Heart right ventricle (tissue), 16 donors: Measurements from ENCODE around the gene TMPRSS13. TPM values are rescaled to one million over a fixed set of nuclear protein-coding genes. Genes with fewer than 3 reads are reported as not detected.
"Not testable (repeated sequence)": the region's sequence is repeated elsewhere in the genome, so short reads cannot be mapped to it uniquely, and the experiment has no call there.

Experiments
- ATAC-seq, 8 donors: fragments of 200-7000 bp; cut with Tn5 transposase; one replicate each; pipeline ENCODE4 v1.9.1; 2020; ENCODE audit warnings: mild to moderate bottlenecking in 8 of 8, moderate library complexity in 8 of 8, moderate number of reproducible peaks in 1 of 8
- DNase-seq, 2 donors: peaks; one replicate each; pipeline ENCODE4 v3.0.0-alpha.2; 2020
- H3K27ac ChIP-seq, 10 donors: fragments of 200-600 bp; sonication (generic) in 2 of 10; one replicate each; pipeline versions ENCODE4 v1.5.0 to v1.8.0; 2020 to 2022; ENCODE audit warnings: mild to moderate bottlenecking in 3 of 10
- H3K27me3 ChIP-seq, 7 donors: fragments of 200-600 bp; one replicate each; pipeline ENCODE4 v1.8.0; 2021 to 2022; ENCODE audit warnings: mild to moderate bottlenecking in 2 of 7
- H3K36me3 ChIP-seq, 9 donors: fragments of 200-600 bp; sonication (generic) in 1 of 9; one replicate each; pipeline versions ENCODE4 v1.5.0 to v1.8.0; 2020 to 2022; ENCODE audit warnings: mild to moderate bottlenecking in 2 of 9
- H3K4me1 ChIP-seq, 9 donors: fragments of 200-600 bp; sonication (generic) in 1 of 9; one replicate each; pipeline versions ENCODE4 v1.5.0 to v1.8.0; 2020 to 2022; ENCODE audit warnings: mild to moderate bottlenecking in 4 of 9
- H3K4me3 ChIP-seq, 10 donors: fragments of 200-600 bp; sonication (generic) in 2 of 10; one replicate each; pipeline versions ENCODE4 v1.5.0 to v1.8.0; 2020 to 2022; ENCODE audit warnings: mild to moderate bottlenecking in 7 of 10, moderate library complexity in 2 of 10
- H3K9me3 ChIP-seq, 11 donors: fragments of 200-600 bp in 10 of 11; sonication (generic) in 2 of 11; one replicate each; pipeline versions ENCODE4 v1.5.0 to v1.8.0; 2013 to 2022; ENCODE audit warnings: mild to moderate bottlenecking in 2 of 11, control low read depth in 1 of 11, moderate library complexity in 1 of 11
- WGBS, 2 donors: extraction: QIAGEN DNeasy Blood & Tissue Kit; methylation state at CpG; one replicate each; pipeline ENCODE4 v1.1.7; 2013; ENCODE audit warnings: inconsistent platforms in 1 of 2; 5-methylcytosine and 5-hydroxymethylcytosine counted together
- intact Hi-C, 10 donors: fragments of 100-400 bp; cut with DNase I; formaldehyde crosslinking; loops; one replicate each; pipeline versions ENCODE4 v1.11.1 to v1.14.2; 2022
- long read RNA-seq, 3 donors: library from polyadenylated mRNA; unstranded; transcript quantifications; one replicate each; pipeline ENCODE4 v2.0.0, GENCODE V29; 2020 to 2021
- polyA plus RNA-seq, 2 donors: library from polyadenylated mRNA; stranded (reverse); fragments of 200-250 nt; gene quantifications; one replicate each; pipeline ENCODE4 v1.2.3, GENCODE V29; 2013
- total RNA-seq, 10 donors: library from RNA; stranded (reverse); fragmentation: NEBNext Ultra II Directional in 3 of 10; extraction: Animal tissue kit (Norgen Biotek cat#: 25700) in 3 of 10; gene quantifications; one replicate each; pipeline versions ENCODE4 v1.2.1 to v1.2.4, GENCODE V29; 2021 to 2023
- TF ChIP-seq, protein P1 (sequence below), 9 donors: fragments of 200-600 bp; sonication (generic) in 2 of 9; IDR thresholded peaks; one replicate each; pipeline versions ENCODE4 v1.5.0 to v1.8.0; 2021 to 2022; ENCODE audit warnings: antibody characterized with exemption in 9 of 9, mild to moderate bottlenecking in 5 of 9, moderate library complexity in 1 of 9
- donor health status: Arrhythmogenic right ventricular cardiomyopathy.
- donor health status: ischemic (EF 13 %, LVEDD 7.1; RV severe dilation, severe dysfunction).
- donor health status: healthy with polysubstance abuse.
- donor health status: DM: no; HTN: yes; CAD: no.
- donor health status: DM: no; HTN: no; CAD: no.
- donor health status: ischemic (EF 25% LVEDD 6.9; RV normal size, moderate dysfunction).
- donor health status: ischemic (EF 25% LVEDD 5.7; RV mildly dilated, moderate dysfunction).
- donor health status: healthy.
- donor health status: DM: yes; HTN: yes; CAD: no.
- donor health status: Ischemic cardiomyopathy.
- donor health status: ischemic (EF 35%, LVEDD 5.7; RV mildly dilated, moderate dysfunction).
- donor health status: nonischemic (EF 11% LVEDD 7.7; RV severe dilation, severe dysfunction).
- donor health status: DM: yes; HTN: yes; CAD: no.
- donor health status: PGD.
- donor health status: ischemic (EF 29% LVEDD 5.4; RV normal size, mild dysfunction).
- donor health status: nonischemic (EF 23%, LVEDD 6.1; RV moderate dilation, normal function).

The TMPRSS13 gene
- total RNA-seq (under 1 TPM in 3 of 10 donors, not detected in 7; 0.07 to 0.32 (median 0.18) TPM), polyA plus RNA-seq (under 1 TPM; 0.03 to 0.22 TPM)
- long read RNA-seq, donor 1: 0 reads
- long read RNA-seq, donor 2: 0 reads
- long read RNA-seq, donor 3: 0 reads

DNA sequence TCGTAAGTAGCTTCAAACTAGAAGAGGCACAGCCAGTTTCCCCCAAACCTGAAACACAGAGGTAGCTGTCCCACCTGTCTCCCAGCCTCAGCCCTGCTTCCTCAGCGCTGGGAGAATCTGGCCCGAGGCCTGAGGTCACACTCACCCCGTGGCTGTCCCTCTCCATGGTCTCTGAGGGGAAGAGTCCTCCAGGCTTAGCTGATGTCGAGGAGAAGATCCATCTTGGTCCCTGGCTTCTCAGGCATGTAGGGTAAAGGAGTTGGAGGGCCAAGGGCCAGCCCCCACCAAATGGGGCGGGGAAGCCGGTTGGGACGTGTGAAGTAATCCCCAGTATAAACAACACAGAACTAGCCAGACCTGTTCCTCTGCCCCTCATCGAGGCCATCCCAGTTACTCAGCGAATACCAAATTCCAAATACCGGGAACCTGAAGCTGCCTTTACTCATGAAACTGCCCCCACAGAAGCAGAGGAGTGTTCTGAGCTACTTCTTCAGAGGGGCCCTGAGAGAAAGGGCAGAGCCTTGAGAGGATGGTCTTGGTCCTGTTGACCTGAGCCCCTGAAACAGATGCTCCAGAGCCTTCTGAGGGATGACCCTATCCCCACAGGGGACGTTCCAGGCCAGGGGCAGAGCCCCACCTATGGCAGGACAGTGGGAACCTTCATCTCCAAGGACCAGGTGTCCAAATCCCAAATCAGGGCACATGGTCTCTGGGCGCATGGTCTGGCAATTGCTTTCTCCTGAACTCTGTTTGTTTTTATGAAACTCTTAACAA, at the start of gene TMPRSS13:
TMPRSS13 (minus strand) TSS at position 261 of the 774 bp plus-strand sequence; CDS start at position 166, 95 bp downstream.
- TF ChIP-seq, protein P1, sequence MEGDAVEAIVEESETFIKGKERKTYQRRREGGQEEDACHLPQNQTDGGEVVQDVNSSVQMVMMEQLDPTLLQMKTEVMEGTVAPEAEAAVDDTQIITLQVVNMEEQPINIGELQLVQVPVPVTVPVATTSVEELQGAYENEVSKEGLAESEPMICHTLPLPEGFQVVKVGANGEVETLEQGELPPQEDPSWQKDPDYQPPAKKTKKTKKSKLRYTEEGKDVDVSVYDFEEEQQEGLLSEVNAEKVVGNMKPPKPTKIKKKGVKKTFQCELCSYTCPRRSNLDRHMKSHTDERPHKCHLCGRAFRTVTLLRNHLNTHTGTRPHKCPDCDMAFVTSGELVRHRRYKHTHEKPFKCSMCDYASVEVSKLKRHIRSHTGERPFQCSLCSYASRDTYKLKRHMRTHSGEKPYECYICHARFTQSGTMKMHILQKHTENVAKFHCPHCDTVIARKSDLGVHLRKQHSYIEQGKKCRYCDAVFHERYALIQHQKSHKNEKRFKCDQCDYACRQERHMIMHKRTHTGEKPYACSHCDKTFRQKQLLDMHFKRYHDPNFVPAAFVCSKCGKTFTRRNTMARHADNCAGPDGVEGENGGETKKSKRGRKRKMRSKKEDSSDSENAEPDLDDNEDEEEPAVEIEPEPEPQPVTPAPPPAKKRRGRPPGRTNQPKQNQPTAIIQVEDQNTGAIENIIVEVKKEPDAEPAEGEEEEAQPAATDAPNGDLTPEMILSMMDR (IDR thresholded peaks at IDR 0.05): no peak
- Histone ChIP-seq H3K4me1 (peaks cover 0 to 37% (median 0%) of the 10 kb centered on the region in 9 donors), H3K27ac (no peak within 1 kb of the TSS), H3K27me3 (peaks cover 0 to 11% (median 0%) of the 10 kb centered on the region in 7 donors), H3K4me3 (no peak within 1 kb of the TSS), H3K36me3 (no peaks in the 10 kb centered on the region), H3K9me3 (no peaks in the 10 kb centered on the region)
- ATAC-seq: no peak
- DNase-seq: no peak
- 78 to 83% methylated on average over 13 of the region's 13 CpGs for WGBS, 2 donors
- intact Hi-C loops: loop anchor here in 1 of 10 donors (1.0 kb wide), 1 partner anchor 11 kb away; no protein-coding TSS in a partner anchor

DNA sequence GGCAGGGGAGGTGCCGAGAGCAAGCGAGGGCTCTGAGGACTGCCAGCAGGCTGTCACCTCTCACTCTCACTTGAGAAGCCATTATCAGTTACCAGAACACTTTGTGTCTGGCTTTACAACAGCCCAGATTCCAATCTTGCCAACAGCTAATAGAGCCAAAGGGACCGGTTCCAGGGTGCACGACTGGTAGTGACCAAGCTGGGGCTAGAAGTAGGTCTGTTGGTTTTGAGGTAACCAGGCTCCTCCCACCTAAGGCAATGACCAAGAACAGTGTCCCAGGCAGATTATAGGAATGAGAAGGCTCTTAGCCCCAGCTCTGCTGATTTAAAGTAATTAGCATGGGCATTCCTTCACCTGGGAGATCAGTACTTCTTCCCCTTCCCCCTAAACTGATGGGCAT, 49.8 kb upstream of the TMPRSS13 start:
- 47 to 66% methylated on average over 4 of the region's 4 CpGs for WGBS, 2 donors
- intact Hi-C loops: no loop called here
- ATAC-seq (peak in 7 of 8 donors; percentile 21 to 92 (median 74)), DNase-seq (no peak)
- Histone ChIP-seq H3K27me3 (peaks cover 0 to 10% (median 0%) of the 10 kb centered on the region in 7 donors), H3K4me3 (no peak overlapping the region), H3K9me3 (peaks cover 0 to 6% (median 0%) of the 10 kb centered on the region in 11 donors), H3K4me1 (peaks cover 0 to 57% (median 4%) of the 10 kb centered on the region in 9 donors), H3K36me3 (no peaks in the 10 kb centered on the region), H3K27ac (peak overlapping the region in 4 of 10 donors; percentile 3 to 89 (median 24))
- TF ChIP-seq, protein P1 (IDR thresholded peaks at IDR 0.05): no peak

DNA sequence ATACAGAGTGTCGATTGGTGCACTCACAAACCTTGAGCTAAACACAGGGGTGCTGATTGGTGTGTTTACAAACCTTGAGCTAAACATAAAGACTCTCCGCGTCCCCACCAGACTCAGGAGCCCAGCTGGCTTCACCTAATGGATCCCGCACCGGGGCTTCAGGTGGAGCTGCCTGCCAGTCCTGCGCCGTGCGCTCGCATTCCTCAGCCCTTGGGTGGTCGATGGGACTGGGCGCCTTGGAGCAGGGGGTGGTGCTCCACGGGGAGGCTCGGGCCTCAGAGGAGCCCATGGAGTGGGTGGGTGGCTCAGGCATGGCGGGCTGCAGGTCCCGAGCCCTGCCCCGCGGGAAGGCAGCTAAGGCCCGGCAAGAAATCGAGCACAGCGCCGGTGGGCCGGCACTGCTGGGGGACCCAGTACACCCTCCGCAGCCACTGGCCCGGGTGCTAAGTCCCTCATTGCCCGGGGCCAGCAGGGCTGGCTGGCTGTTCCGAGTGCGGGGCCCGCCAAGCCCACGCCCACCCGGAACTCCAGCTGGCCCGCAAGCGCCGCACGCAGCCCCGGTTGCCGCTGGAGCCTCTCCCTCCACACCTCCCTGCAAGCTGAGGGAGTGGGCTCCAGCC, 49.2 kb upstream of the TMPRSS13 start:
- Histone ChIP-seq H3K27ac (peak overlapping the region in 1 of 10 donors; percentile 89), H3K27me3 (peaks cover 0 to 10% (median 0%) of the 10 kb centered on the region in 7 donors), H3K4me1 (peaks cover 0 to 63% (median 4%) of the 10 kb centered on the region in 9 donors)
- DNase-seq, H3K4me3 ChIP-seq, H3K36me3 ChIP-seq, H3K9me3 ChIP-seq, intact Hi-C loops, ATAC-seq: not testable (repeated sequence)
- WGBS, 2 donors: 85 to 88% methylated on average over 27 to 36 of the region's 36 CpGs

DNA sequence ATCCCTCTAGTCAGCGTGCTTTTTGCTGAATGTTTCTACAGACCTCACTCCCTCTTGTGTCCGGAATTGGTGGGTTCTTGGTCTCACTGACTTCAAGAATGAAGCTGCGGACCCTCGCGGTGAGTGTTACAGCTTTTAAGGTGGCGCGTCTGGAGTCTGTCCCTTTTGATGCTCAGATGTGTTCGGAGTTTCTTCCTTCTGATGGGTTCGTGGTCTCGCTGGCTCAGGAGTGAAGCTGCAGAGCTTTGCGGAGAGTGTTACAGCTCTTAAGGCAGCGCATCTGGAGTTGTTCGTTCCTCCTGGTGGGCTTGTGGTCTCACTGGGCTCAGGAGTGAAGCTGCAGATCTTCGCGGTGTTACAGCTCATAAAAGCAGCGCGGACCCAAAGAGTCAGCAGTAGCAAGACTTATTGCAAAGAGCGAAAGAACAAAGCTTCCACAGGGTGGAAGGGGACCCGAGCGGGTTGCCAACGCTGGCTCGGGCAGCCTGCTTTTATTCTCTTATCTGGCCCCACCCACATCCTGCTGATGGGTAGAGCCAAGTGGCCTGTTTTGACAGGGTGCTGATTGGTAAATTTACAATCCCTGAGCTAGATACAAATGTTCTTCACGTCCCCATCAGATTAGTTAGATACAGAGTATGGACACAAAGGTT, 48.5 kb upstream of the TMPRSS13 start:
- DNase-seq, H3K36me3 ChIP-seq, ATAC-seq, H3K4me3 ChIP-seq, intact Hi-C loops, H3K9me3 ChIP-seq: not testable (repeated sequence)
- peaks cover 0 to 10% (median under 1%) of the 10 kb centered on the region in 7 donors for H3K27me3 ChIP-seq
- H3K27ac ChIP-seq: peak overlapping the region in 1 of 10 donors; percentile 67
- 80 to 82% methylated on average over 23 of the region's 23 CpGs for WGBS, 2 donors
- H3K4me1 ChIP-seq: peaks cover 0 to 70% (median 4%) of the 10 kb centered on the region in 9 donors

DNA sequence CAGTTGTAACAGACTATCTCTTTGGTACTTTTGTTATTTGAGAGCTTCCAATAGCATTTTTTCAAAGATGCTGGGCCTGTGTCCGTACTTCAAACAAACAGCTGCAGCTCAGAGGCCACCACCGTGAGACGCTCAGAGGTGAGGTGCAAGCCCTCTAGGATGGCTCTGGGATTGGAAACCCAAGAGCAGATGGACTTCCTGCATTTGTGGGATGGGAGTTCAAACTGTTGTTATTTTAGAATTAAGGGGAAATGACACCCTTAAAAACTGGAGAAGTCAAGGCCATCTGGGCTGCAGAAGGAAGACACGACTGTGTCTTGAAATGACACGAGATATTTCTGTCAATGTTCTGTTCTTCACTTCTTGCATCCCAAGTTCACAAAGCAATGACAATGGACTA, 47.8 kb upstream of the TMPRSS13 start:
- ATAC-seq (peak in 1 of 8 donors; percentile 44), DNase-seq (no peak)
- Histone ChIP-seq H3K4me3 (no peak overlapping the region), H3K36me3 (no peaks in the 10 kb centered on the region), H3K27ac (peak overlapping the region in 2 of 10 donors; percentile 4 to 75), H3K27me3 (peaks cover 0 to 13% (median 1%) of the 10 kb centered on the region in 7 donors), H3K4me1 (peaks cover 0 to 77% (median 4%) of the 10 kb centered on the region in 9 donors), H3K9me3 (no peaks in the 10 kb centered on the region)
- 78 to 79% methylated on average over 5 of the region's 5 CpGs for WGBS, 2 donors
- TF ChIP-seq, protein P1 (IDR thresholded peaks at IDR 0.05): no peak
- intact Hi-C loops: no loop called here
